Fibroblast of villous mesenchyme (primary cell): ENCODE data around the gene SESN1. TPM values are rescaled to one million over a fixed set of nuclear protein-coding genes. Genes with fewer than 3 reads are reported as not detected.

Experiments used
- DNase-seq: peaks from one replicate; pipeline ENCODE4 v3.0.0-alpha.2; 2010; ENCODE audit warnings: low read depth
- H3K4me3 ChIP-seq: 2 replicates; pipeline ENCODE4 v1.5.1; 2011; ENCODE audit warnings: low read depth, mild to moderate bottlenecking, low read length
- total RNA-seq: library from RNA; depleted of rRNA; stranded (reverse); fragments of >200 nt; gene quantifications from 2 replicates; pipeline ENCODE4 v1.2.3, GENCODE V29; 2012
- TF ChIP-seq, protein P1 (sequence below): IDR thresholded peaks from 2 replicates; pipeline ENCODE4 v1.5.1; 2012; ENCODE audit warnings: low read depth, mild to moderate bottlenecking, low read length; ENCODE audit not compliant: insufficient read depth

Gene SESN1
- total RNA-seq, 1 donor: 29.4 TPM

DNA sequence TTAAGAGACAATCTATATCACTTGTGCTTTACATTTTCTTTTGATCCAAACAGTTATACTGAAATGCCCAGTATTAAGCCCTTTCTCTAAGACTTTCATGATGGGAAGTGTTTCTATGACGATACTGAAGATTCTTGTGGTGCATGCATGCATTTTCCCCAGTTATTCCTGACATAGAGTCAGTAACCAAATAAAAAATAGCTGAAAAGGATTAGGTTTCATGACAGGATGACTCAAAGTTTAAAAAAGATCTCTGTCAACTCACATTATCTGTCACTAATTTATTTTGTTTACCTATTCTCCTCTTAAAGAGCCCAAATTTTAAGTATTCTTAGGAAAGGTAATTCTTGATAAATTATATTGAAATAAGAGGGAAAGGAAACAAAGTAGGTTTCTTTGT, 98.4 kb downstream of the SESN1 start:
- TF ChIP-seq, protein P1, sequence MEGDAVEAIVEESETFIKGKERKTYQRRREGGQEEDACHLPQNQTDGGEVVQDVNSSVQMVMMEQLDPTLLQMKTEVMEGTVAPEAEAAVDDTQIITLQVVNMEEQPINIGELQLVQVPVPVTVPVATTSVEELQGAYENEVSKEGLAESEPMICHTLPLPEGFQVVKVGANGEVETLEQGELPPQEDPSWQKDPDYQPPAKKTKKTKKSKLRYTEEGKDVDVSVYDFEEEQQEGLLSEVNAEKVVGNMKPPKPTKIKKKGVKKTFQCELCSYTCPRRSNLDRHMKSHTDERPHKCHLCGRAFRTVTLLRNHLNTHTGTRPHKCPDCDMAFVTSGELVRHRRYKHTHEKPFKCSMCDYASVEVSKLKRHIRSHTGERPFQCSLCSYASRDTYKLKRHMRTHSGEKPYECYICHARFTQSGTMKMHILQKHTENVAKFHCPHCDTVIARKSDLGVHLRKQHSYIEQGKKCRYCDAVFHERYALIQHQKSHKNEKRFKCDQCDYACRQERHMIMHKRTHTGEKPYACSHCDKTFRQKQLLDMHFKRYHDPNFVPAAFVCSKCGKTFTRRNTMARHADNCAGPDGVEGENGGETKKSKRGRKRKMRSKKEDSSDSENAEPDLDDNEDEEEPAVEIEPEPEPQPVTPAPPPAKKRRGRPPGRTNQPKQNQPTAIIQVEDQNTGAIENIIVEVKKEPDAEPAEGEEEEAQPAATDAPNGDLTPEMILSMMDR: no peak
- no peak overlapping the region for H3K4me3 ChIP-seq
- DNase-seq: no peak

DNA sequence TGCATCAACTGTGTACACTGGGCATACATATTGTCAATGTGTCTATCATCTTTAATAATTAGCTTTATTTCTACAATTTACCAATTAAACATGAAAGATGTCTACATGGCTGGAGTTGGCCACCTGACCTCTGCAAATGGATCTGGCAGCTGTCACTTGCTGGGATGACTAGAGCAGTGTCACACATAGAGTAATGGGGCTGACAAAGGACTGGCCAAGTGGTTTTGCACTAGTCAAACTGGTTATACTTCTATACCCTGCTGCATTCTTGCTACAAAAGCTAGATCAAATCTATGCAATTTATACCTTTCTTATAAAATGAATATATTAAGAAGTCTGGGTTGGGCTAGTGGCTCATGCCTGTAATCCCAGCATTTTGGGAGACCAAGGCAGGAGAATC, 99.3 kb downstream of the SESN1 start:
- TF ChIP-seq, protein P1: no peak
- no peak for DNase-seq
- no peak overlapping the region for H3K4me3 ChIP-seq

DNA sequence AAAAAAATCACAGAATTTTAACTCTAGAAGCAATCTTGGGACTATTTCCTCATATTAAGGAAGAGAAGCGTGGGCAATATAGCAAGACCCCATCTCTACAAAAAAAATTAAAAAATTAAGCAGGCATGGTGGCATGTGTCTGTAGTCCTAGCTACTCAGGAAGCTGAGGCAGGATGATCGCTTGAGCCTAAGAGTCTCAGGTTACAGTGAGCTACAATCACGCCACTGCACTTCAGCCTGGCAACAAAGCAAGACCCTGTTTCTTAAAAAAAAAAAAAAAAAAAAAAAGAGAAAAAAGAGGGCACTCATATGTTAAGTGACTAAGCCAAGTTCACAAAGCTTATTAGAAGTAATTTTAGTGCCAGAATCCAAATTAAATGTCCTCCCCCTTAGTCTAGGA, 100.8 kb downstream of the SESN1 start:
- TF ChIP-seq, protein P1: no peak
- no peak overlapping the region for H3K4me3 ChIP-seq
- no peak for DNase-seq

- TF ChIP-seq, protein P1: no peak
- DNase-seq: no peak
Observed at GRCh38 chr6:108989700-108990099, 104.9 kb downstream of the SESN1 start.

GRCh38 chr6:108988765-108989164, 105.9 kb downstream of the SESN1 start:
- no peak overlapping the region for H3K4me3 ChIP-seq
- TF ChIP-seq, protein P1: no peak
- DNase-seq: no peak

More at GRCh38 chr6:108989700-108990099, 104.9 kb downstream of the SESN1 start:
- no peak overlapping the region for H3K4me3 ChIP-seq

- TF ChIP-seq, protein P1: no peak
Observed at GRCh38 chr6:108988296-108988695, 106.3 kb downstream of the SESN1 start.

DNA sequence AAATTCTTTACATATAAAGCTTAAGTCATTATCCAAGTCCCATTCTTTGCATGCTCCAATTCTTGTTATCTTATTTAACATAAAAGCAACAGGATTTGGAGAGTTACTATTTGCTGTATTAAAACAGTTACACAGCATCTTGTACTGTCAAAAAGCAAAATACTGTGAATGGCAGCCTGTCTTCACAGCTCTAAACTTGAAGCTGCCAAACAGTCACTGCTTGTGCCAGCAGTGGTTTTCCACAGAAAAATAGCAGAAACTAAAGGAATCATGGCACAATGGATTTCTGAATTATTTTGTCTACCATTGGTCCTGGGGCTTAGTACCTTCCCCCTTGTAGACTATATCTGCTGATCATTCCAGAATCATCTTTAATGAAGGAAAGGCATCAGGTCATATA, 107.5 kb downstream of the SESN1 start:
- no peak overlapping the region for H3K4me3 ChIP-seq
- no peak for DNase-seq

More at GRCh38 chr6:108988296-108988695, 106.3 kb downstream of the SESN1 start:
- no peak overlapping the region for H3K4me3 ChIP-seq
- no peak for DNase-seq

More for the DNA sequence above, 107.5 kb downstream of the SESN1 start:
- TF ChIP-seq, protein P1: no peak
